Keratinocyte (primary cell): ENCODE measurements around the gene LALBA. TPM values are rescaled to one million over a fixed set of nuclear protein-coding genes. Genes with fewer than 3 reads are reported as not detected.

Experiments
- DNase-seq: peaks from one replicate; pipeline ENCODE4 v3.0.0-alpha.2; 2011; ENCODE audit warnings: low read depth, missing footprints, low spot score
- FAIRE-seq: peaks from 2 replicates; lab custom pipeline; 2011; peaks lifted over from hg19 to GRCh38; lab: Jason Lieb, UNC
- H2AFZ ChIP-seq: 2 replicates; pipeline ENCODE4 v1.6.0; 2012; ENCODE audit warnings: low read length, control low read depth, inconsistent platforms; ENCODE audit not compliant: control insufficient read depth
- H3K27ac ChIP-seq: 2 replicates; pipeline ENCODE4 v1.5.1; 2011; ENCODE audit warnings: low read length; ENCODE audit not compliant: control insufficient read depth, insufficient read depth
- H3K27me3 ChIP-seq: 3 replicates; pipeline ENCODE4 v1.6.0; 2011; ENCODE audit warnings: low read length; ENCODE audit not compliant: control insufficient read depth, insufficient read depth; ENCODE audit errors: extremely low read depth
- H3K36me3 ChIP-seq, 2 experiments: 2 replicates in 1 of 2; 3 replicates in 1 of 2; pipeline ENCODE4 v1.5.1; 2011; ENCODE audit warnings: low read length in 2 of 2, mild to moderate bottlenecking in 1 of 2; ENCODE audit not compliant: control insufficient read depth in 2 of 2, insufficient read depth in 2 of 2; ENCODE audit errors: extremely low read depth in 1 of 2
- H3K4me1 ChIP-seq: 3 replicates; pipeline ENCODE4 v1.5.1; 2011; ENCODE audit warnings: low read length; ENCODE audit not compliant: control insufficient read depth, insufficient read depth; ENCODE audit errors: extremely low read depth
- H3K4me2 ChIP-seq: 3 replicates; pipeline ENCODE4 v1.6.0; 2011; ENCODE audit warnings: low read depth, low read length; ENCODE audit not compliant: control insufficient read depth, insufficient read depth; ENCODE audit errors: extremely low read depth
- H3K4me3 ChIP-seq, 3 experiments: fragments of 200-600 bp in 1 of 3; sonication (generic) in 1 of 3; 2 replicates in 2 of 3; 3 replicates in 1 of 3; pipeline ENCODE4 v1.5.1; 2011 to 2016; ENCODE audit warnings: low read length in 3 of 3, mild to moderate bottlenecking in 3 of 3, control low read depth in 2 of 3, inconsistent platforms in 1 of 3, low read depth in 1 of 3, mixed read lengths in 1 of 3, mixed run types in 1 of 3, moderate library complexity in 1 of 3; ENCODE audit not compliant: control insufficient read depth in 2 of 3, insufficient read depth in 2 of 3; ENCODE audit errors: extremely low read depth in 1 of 3
- H3K79me2 ChIP-seq: 2 replicates; pipeline ENCODE4 v1.6.0; 2012; ENCODE audit warnings: low read length; ENCODE audit not compliant: control insufficient read depth, insufficient read depth
- H3K9ac ChIP-seq: 3 replicates; pipeline ENCODE4 v1.6.0; 2011; ENCODE audit warnings: low read length; ENCODE audit not compliant: control insufficient read depth, insufficient read depth; ENCODE audit errors: extremely low read depth
- H3K9me1 ChIP-seq: 3 replicates; pipeline ENCODE4 v1.6.0; 2011; ENCODE audit warnings: low read length; ENCODE audit not compliant: control insufficient read depth, insufficient read depth; ENCODE audit errors: extremely low read depth
- H3K9me3 ChIP-seq: 2 replicates; pipeline ENCODE4 v1.5.1; 2012; ENCODE audit warnings: low read depth, low read length; ENCODE audit not compliant: control insufficient read depth
- H4K20me1 ChIP-seq: 3 replicates; pipeline ENCODE4 v1.6.0; 2011; ENCODE audit warnings: low read length; ENCODE audit not compliant: control insufficient read depth, insufficient read depth; ENCODE audit errors: extremely low read depth
- EZH2 ChIP-seq: IDR thresholded peaks from one replicate; pipeline ENCODE4 v1.6.1; 2012; ENCODE audit warnings: inconsistent platforms, mild to moderate bottlenecking, low read length, moderate library complexity
- dilution Hi-C: fragments of 300-500 bp; cut with MboI; formaldehyde crosslinking; loops from one replicate; pipeline ENCODE4 v1.7.0; 2020; ENCODE audit warnings: low sequenced_read_pairs; ENCODE audit not compliant: extremely low pct_ligation_motif_present
- polyA plus RNA-seq, 5 experiments: library from polyadenylated mRNA; depleted of rRNA in 3 of 5; stranded (reverse) in 3 of 5; stranded (forward) in 1 of 5; unstranded in 1 of 5; fragments of >200 nt; gene quantifications; 1 replicate in 1 of 5; 2 replicates in 3 of 5; 3 replicates in 1 of 5; pipeline versions ENCODE4 v1.2.1 to v1.2.3, GENCODE V29; 2011 to 2012; ENCODE audit warnings: missing spikeins in 2 of 5, low read depth in 1 of 5, low replicate concordance in 1 of 5
- TF ChIP-seq, protein P1 (sequence below), 3 experiments: IDR thresholded peaks in 1 of 3; conservative IDR thresholded peaks in 1 of 3; optimal IDR thresholded peaks in 1 of 3; 2 replicates in 2 of 3; 3 replicates in 1 of 3; pipeline versions ENCODE3 to v1.5.1; 2011; ENCODE audit warnings: low read length in 3 of 3, mild to moderate bottlenecking in 3 of 3, moderate library complexity in 2 of 3, control low read depth in 1 of 3, inconsistent platforms in 1 of 3; ENCODE audit not compliant: insufficient read depth in 2 of 3; ENCODE audit errors: extremely low read depth in 1 of 3

Gene LALBA
- polyA plus RNA-seq, 1 donor (not counting 4 experiments of a cell fraction or from before 2014, with no cell fraction given): not detected

DNA sequence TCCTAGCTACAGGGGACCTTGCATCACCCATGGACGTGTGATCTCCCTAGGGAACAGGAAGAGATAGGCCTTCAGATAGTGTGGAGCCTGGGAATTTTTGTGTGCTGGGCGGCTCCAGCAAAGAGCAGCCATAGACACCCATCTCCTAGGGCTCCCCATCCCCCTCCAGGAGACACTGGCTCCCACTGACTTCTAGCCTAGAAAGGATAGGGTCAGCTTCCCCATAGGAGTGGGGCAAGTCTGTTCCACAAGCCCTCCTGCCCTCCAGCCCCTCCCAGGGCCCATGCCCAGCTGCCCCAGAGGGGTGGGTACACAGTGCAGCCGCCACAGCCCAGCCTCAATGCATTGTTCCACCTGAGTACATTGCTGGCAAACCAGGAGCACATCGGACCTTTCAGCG is 16.5 kb upstream of the LALBA start:
- Histone ChIP-seq H3K9me3 (no peaks in the 10 kb centered on the region), H4K20me1 (no peaks in the 10 kb centered on the region), H3K27me3 (no peaks in the 10 kb centered on the region), H3K4me3 (no peak overlapping the region), H3K9me1 (no peaks in the 10 kb centered on the region), H3K36me3 (no peaks in the 10 kb centered on the region), H3K9ac (no peak overlapping the region), H3K4me2 (no peak overlapping the region), H3K4me1 (no peaks in the 10 kb centered on the region), H3K27ac (no peak overlapping the region), H2AFZ (no peak overlapping the region), H3K79me2 (no peaks in the 10 kb centered on the region)
- TF ChIP-seq EZH2: no peak
- TF ChIP-seq, protein P1, sequence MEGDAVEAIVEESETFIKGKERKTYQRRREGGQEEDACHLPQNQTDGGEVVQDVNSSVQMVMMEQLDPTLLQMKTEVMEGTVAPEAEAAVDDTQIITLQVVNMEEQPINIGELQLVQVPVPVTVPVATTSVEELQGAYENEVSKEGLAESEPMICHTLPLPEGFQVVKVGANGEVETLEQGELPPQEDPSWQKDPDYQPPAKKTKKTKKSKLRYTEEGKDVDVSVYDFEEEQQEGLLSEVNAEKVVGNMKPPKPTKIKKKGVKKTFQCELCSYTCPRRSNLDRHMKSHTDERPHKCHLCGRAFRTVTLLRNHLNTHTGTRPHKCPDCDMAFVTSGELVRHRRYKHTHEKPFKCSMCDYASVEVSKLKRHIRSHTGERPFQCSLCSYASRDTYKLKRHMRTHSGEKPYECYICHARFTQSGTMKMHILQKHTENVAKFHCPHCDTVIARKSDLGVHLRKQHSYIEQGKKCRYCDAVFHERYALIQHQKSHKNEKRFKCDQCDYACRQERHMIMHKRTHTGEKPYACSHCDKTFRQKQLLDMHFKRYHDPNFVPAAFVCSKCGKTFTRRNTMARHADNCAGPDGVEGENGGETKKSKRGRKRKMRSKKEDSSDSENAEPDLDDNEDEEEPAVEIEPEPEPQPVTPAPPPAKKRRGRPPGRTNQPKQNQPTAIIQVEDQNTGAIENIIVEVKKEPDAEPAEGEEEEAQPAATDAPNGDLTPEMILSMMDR (optimal IDR thresholded peaks at IDR 0.05 in 1 of 3, IDR thresholded peaks at IDR 0.05 in 1 of 3, conservative IDR thresholded peaks at IDR 0.05 in 1 of 3; ENCODE audit: extremely low read depth in 1 of 3, insufficient read depth in 2 of 3, low read length in 3 of 3): no peak
- DNase-seq (no peak), FAIRE-seq (no peak)
- dilution Hi-C loops: no loop called here

DNA sequence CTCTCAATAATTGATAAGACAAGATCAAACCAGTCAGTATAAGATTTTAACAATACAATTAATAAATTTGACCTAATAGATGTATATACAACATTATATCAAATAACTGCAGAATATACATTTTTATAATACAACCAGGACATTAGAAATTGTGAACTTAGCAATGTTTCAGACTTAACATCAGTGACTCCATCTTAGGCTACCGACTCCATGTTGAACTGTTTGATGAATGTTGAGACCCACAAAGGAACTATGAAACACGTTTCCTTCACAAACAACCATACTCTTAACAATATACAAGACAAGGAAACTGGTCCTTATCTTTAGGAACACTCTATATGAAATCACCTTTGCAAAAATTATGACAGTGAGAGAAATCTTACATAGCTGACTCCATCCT is 13.9 kb upstream of the LALBA start:
- TF ChIP-seq, protein P1 (optimal IDR thresholded peaks at IDR 0.05 in 1 of 3, IDR thresholded peaks at IDR 0.05 in 1 of 3, conservative IDR thresholded peaks at IDR 0.05 in 1 of 3; ENCODE audit: extremely low read depth in 1 of 3, insufficient read depth in 2 of 3, low read length in 3 of 3): no peak
- no peak for TF ChIP-seq EZH2
- Histone ChIP-seq H4K20me1 (no peaks in the 10 kb centered on the region), H3K27me3 (no peaks in the 10 kb centered on the region), H3K36me3 (no peaks in the 10 kb centered on the region), H3K4me2 (no peak overlapping the region), H3K4me3 (no peak overlapping the region), H3K9me1 (no peaks in the 10 kb centered on the region), H2AFZ (no peak overlapping the region), H3K9ac (no peak overlapping the region), H3K9me3 (no peaks in the 10 kb centered on the region), H3K4me1 (peaks cover 12% of the 10 kb centered on the region), H3K27ac (no peak overlapping the region), H3K79me2 (no peaks in the 10 kb centered on the region)
- DNase-seq (no peak), FAIRE-seq (no peak)
- dilution Hi-C loops: no loop called here
